K562 (cell line): ENCODE measurements around the gene MADCAM1. TPM values are rescaled to one million over a fixed set of nuclear protein-coding genes. Genes with fewer than 3 reads are reported as not detected.
A peak's percentile ranks its signal among the peaks of the same experiment; 100 is the strongest.

Experiments
- ARHGAP35 ChIP-seq: fragments of 450-650 bp; IDR thresholded peaks from 2 replicates; pipeline ENCODE4 v1.6.1; 2018; ENCODE audit not compliant: partially characterized antibody
- COPS2 ChIP-seq: fragments of 450-650 bp; conservative IDR thresholded peaks from 2 replicates; pipeline ENCODE4 v1.6.1; 2016; ENCODE audit warnings: mild to moderate bottlenecking, moderate library complexity
- CREM ChIP-seq: IDR thresholded peaks from 2 replicates; pipeline ENCODE4 v1.6.1; 2014; ENCODE audit warnings: antibody characterized with exemption, low read depth
- CSDE1 ChIP-seq, 2 experiments: fragments of 450-650 bp; IDR thresholded peaks; 2 replicates each; pipeline ENCODE4 v1.6.1; 2016; ENCODE audit warnings: mild to moderate bottlenecking in 1 of 2
- CTCF ChIP-seq, 3 experiments: IDR thresholded peaks in 2 of 3; conservative IDR thresholded peaks in 1 of 3; 2 replicates each; pipeline ENCODE4 v1.5.1; 2011 to 2012; ENCODE audit warnings: low read length in 3 of 3, mild to moderate bottlenecking in 3 of 3, control low read depth in 2 of 3, improper control_type of control experiment in 1 of 3, inconsistent platforms in 1 of 3, low read depth in 1 of 3, mixed read lengths in 1 of 3, moderate library complexity in 1 of 3; ENCODE audit not compliant: insufficient read depth in 2 of 3
- MAX ChIP-seq: sonication (generic); formaldehyde crosslinking; IDR thresholded peaks from 2 replicates; pipeline ENCODE4 v1.9.0; 2022; ENCODE audit warnings: mild to moderate bottlenecking, missing genetic modification reagents
- RBM22 ChIP-seq: fragments of 200-400 bp; formaldehyde crosslinking; IDR thresholded peaks from 2 replicates; pipeline ENCODE4 v1.6.1; 2018; ENCODE audit warnings: low read length, low read depth; ENCODE audit not compliant: poor library complexity, severe bottlenecking
- polyA plus RNA-seq, 8 experiments: library from polyadenylated mRNA; depleted of rRNA in 4 of 8; stranded (reverse) in 5 of 8; unstranded in 3 of 8; fragments of >200 nt; fragmentation: Nextera tagmentation in 2 of 8; fragmentation: Illumina TruSeq in 1 of 8; extraction: Ambion mirVana in 2 of 8; extraction: Trizol in 1 of 8; gene quantifications; 2 replicates each; pipeline versions ENCODE4 v1.2.1 to v1.2.3, GENCODE V29; 2011 to 2014; ENCODE audit warnings: inconsistent platforms in 1 of 8, missing spikeins in 1 of 8
- total RNA-seq, 7 experiments: library from RNA; depleted of rRNA in 6 of 7; stranded (reverse); fragments of >200 nt in 6 of 7; fragmentation: Illumina TruSeq in 2 of 7; extraction: Trizol in 2 of 7; gene quantifications; 2 replicates each; pipeline versions ENCODE4 v1.2.1 to v1.2.3, GENCODE V29; 2011 to 2021; ENCODE audit warnings: low replicate concordance in 1 of 7
- TF ChIP-seq, protein P1 (sequence below): fragments of 450-650 bp; IDR thresholded peaks from 2 replicates; pipeline ENCODE4 v1.6.1; 2016; ENCODE audit warnings: mild to moderate bottlenecking, moderate library complexity
- TF ChIP-seq, protein P2 (sequence below): fragments of 250-450 bp; sonication (Bioruptor Pico); IDR thresholded peaks from 2 replicates; pipeline ENCODE4 v1.8.0; 2022; ENCODE audit warnings: inconsistent platforms, mild to moderate bottlenecking, moderate library complexity, borderline replicate concordance
- TF ChIP-seq, protein P3 (sequence below): fragments of 450-650 bp; IDR thresholded peaks from 2 replicates; pipeline ENCODE4 v1.6.1; 2014; ENCODE audit warnings: low read depth, mild to moderate bottlenecking, moderate library complexity, borderline replicate concordance

The MADCAM1 gene
- total and polyA plus RNA-seq, 9 of the 15 experiments (the other 6 are each of a cell fraction or from before 2014, with no cell fraction given), result 0.09 to 0.36 (median 0.09) TPM; not detected in 6

- TF ChIP-seq, protein P1, sequence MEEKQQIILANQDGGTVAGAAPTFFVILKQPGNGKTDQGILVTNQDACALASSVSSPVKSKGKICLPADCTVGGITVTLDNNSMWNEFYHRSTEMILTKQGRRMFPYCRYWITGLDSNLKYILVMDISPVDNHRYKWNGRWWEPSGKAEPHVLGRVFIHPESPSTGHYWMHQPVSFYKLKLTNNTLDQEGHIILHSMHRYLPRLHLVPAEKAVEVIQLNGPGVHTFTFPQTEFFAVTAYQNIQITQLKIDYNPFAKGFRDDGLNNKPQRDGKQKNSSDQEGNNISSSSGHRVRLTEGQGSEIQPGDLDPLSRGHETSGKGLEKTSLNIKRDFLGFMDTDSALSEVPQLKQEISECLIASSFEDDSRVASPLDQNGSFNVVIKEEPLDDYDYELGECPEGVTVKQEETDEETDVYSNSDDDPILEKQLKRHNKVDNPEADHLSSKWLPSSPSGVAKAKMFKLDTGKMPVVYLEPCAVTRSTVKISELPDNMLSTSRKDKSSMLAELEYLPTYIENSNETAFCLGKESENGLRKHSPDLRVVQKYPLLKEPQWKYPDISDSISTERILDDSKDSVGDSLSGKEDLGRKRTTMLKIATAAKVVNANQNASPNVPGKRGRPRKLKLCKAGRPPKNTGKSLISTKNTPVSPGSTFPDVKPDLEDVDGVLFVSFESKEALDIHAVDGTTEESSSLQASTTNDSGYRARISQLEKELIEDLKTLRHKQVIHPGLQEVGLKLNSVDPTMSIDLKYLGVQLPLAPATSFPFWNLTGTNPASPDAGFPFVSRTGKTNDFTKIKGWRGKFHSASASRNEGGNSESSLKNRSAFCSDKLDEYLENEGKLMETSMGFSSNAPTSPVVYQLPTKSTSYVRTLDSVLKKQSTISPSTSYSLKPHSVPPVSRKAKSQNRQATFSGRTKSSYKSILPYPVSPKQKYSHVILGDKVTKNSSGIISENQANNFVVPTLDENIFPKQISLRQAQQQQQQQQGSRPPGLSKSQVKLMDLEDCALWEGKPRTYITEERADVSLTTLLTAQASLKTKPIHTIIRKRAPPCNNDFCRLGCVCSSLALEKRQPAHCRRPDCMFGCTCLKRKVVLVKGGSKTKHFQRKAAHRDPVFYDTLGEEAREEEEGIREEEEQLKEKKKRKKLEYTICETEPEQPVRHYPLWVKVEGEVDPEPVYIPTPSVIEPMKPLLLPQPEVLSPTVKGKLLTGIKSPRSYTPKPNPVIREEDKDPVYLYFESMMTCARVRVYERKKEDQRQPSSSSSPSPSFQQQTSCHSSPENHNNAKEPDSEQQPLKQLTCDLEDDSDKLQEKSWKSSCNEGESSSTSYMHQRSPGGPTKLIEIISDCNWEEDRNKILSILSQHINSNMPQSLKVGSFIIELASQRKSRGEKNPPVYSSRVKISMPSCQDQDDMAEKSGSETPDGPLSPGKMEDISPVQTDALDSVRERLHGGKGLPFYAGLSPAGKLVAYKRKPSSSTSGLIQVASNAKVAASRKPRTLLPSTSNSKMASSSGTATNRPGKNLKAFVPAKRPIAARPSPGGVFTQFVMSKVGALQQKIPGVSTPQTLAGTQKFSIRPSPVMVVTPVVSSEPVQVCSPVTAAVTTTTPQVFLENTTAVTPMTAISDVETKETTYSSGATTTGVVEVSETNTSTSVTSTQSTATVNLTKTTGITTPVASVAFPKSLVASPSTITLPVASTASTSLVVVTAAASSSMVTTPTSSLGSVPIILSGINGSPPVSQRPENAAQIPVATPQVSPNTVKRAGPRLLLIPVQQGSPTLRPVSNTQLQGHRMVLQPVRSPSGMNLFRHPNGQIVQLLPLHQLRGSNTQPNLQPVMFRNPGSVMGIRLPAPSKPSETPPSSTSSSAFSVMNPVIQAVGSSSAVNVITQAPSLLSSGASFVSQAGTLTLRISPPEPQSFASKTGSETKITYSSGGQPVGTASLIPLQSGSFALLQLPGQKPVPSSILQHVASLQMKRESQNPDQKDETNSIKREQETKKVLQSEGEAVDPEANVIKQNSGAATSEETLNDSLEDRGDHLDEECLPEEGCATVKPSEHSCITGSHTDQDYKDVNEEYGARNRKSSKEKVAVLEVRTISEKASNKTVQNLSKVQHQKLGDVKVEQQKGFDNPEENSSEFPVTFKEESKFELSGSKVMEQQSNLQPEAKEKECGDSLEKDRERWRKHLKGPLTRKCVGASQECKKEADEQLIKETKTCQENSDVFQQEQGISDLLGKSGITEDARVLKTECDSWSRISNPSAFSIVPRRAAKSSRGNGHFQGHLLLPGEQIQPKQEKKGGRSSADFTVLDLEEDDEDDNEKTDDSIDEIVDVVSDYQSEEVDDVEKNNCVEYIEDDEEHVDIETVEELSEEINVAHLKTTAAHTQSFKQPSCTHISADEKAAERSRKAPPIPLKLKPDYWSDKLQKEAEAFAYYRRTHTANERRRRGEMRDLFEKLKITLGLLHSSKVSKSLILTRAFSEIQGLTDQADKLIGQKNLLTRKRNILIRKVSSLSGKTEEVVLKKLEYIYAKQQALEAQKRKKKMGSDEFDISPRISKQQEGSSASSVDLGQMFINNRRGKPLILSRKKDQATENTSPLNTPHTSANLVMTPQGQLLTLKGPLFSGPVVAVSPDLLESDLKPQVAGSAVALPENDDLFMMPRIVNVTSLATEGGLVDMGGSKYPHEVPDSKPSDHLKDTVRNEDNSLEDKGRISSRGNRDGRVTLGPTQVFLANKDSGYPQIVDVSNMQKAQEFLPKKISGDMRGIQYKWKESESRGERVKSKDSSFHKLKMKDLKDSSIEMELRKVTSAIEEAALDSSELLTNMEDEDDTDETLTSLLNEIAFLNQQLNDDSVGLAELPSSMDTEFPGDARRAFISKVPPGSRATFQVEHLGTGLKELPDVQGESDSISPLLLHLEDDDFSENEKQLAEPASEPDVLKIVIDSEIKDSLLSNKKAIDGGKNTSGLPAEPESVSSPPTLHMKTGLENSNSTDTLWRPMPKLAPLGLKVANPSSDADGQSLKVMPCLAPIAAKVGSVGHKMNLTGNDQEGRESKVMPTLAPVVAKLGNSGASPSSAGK, result no peak
- TF ChIP-seq CSDE1 (IDR thresholded peaks at IDR 0.05), result no peak
- TF ChIP-seq, protein P2, sequence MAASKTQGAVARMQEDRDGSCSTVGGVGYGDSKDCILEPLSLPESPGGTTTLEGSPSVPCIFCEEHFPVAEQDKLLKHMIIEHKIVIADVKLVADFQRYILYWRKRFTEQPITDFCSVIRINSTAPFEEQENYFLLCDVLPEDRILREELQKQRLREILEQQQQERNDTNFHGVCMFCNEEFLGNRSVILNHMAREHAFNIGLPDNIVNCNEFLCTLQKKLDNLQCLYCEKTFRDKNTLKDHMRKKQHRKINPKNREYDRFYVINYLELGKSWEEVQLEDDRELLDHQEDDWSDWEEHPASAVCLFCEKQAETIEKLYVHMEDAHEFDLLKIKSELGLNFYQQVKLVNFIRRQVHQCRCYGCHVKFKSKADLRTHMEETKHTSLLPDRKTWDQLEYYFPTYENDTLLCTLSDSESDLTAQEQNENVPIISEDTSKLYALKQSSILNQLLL (CRISPR knock-in tag), result no peak
- TF ChIP-seq, protein P3, sequence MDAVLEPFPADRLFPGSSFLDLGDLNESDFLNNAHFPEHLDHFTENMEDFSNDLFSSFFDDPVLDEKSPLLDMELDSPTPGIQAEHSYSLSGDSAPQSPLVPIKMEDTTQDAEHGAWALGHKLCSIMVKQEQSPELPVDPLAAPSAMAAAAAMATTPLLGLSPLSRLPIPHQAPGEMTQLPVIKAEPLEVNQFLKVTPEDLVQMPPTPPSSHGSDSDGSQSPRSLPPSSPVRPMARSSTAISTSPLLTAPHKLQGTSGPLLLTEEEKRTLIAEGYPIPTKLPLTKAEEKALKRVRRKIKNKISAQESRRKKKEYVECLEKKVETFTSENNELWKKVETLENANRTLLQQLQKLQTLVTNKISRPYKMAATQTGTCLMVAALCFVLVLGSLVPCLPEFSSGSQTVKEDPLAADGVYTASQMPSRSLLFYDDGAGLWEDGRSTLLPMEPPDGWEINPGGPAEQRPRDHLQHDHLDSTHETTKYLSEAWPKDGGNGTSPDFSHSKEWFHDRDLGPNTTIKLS, result no peak
- TF ChIP-seq CTCF (IDR thresholded peaks at IDR 0.05 in 2 of 3, conservative IDR thresholded peaks at IDR 0.05 in 1 of 3; ENCODE audit: insufficient read depth in 2 of 3, low read depth in 1 of 3, low read length in 3 of 3), result no peak
- no peak for TF ChIP-seq ARHGAP35
- TF ChIP-seq CREM, result peak; percentile 55; the same call in 1 of the 2 replicates
- peak; percentile 20; the same call in 1 of the 2 replicates for TF ChIP-seq MAX (CRISPR knock-in tag)
- TF ChIP-seq RBM22, result peak; percentile 54
- TF ChIP-seq COPS2, result no peak
Measured at GRCh38 chr19:543910-544608, 47.8 kb downstream of the MADCAM1 start, which contains the start of gene GZMM (continued).
